ENCODE data around the gene FAM170B.

FAM170B gene

GRCh38 chr10:49173201-49173772 lies 39.5 kb upstream of the FAM170B start:
- H3K4me3 Mint-ChIP-seq = no peak overlapping the region
- peaks cover 1% of the 10 kb centered on the region for H3K36me3 Mint-ChIP-seq (ENCODE audit: low read depth)
- no peak overlapping the region for H3K27ac Mint-ChIP-seq
- H3K27me3 Mint-ChIP-seq (ENCODE audit: low read depth) = peaks cover 5% of the 10 kb centered on the region
- no peaks in the 10 kb centered on the region for H3K9me3 Mint-ChIP-seq
- peaks cover 15% of the 10 kb centered on the region for H3K4me1 Mint-ChIP-seq (ENCODE audit: low read depth)

GRCh38 chr10:49172777-49173132 lies 38.9 kb upstream of the FAM170B start:
- H3K9me3 Mint-ChIP-seq = no peaks in the 10 kb centered on the region
- H3K4me1 Mint-ChIP-seq (ENCODE audit: low read depth) = peaks cover 11% of the 10 kb centered on the region
- H3K27ac Mint-ChIP-seq = no peak overlapping the region
- no peak overlapping the region for H3K4me3 Mint-ChIP-seq
- H3K36me3 Mint-ChIP-seq (ENCODE audit: low read depth) = no peaks in the 10 kb centered on the region
- H3K27me3 Mint-ChIP-seq (ENCODE audit: low read depth) = peaks cover 7% of the 10 kb centered on the region

DNA sequence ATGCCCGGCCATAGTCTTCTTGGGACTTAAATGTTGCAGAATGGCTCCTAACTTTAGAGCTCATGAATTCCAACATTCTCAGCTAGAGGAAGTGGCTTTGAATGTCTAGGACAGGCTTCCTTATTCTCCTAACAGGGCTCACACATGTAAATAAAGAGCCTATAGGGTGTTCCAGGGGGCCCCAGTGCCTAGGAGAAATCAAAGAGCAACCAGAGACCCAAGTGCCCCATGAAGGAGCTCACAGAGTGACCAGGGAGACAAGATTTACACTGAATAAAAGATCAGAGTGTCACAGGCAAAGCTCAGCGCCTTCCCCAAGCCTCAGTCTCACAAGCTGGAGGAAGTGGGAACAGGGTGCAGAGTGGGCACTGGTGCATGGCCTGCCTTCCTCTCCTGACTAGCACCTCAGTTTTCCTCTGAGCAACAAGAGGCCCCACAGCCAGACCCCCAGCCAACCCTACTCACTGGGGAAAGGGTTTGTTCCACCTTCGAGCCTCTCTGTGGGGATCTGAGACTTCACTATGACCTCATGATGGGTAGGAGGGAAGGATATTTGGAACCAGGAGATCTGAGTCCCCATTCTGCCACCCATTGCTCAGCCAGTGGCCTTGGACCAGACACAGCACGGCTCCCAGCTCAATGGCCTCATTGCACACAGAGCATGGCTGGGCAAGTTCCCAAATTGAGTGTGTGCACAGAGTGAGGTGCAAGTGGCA lies 38.4 kb upstream of the FAM170B start:
- no peak overlapping the region for H3K27ac Mint-ChIP-seq
- no peak overlapping the region for H3K4me3 Mint-ChIP-seq
- peaks cover 7% of the 10 kb centered on the region for H3K27me3 Mint-ChIP-seq (ENCODE audit: low read depth)
- no peaks in the 10 kb centered on the region for H3K36me3 Mint-ChIP-seq (ENCODE audit: low read depth)
- H3K9me3 Mint-ChIP-seq = no peaks in the 10 kb centered on the region
- H3K4me1 Mint-ChIP-seq (ENCODE audit: low read depth) = peaks cover 7% of the 10 kb centered on the region

DNA sequence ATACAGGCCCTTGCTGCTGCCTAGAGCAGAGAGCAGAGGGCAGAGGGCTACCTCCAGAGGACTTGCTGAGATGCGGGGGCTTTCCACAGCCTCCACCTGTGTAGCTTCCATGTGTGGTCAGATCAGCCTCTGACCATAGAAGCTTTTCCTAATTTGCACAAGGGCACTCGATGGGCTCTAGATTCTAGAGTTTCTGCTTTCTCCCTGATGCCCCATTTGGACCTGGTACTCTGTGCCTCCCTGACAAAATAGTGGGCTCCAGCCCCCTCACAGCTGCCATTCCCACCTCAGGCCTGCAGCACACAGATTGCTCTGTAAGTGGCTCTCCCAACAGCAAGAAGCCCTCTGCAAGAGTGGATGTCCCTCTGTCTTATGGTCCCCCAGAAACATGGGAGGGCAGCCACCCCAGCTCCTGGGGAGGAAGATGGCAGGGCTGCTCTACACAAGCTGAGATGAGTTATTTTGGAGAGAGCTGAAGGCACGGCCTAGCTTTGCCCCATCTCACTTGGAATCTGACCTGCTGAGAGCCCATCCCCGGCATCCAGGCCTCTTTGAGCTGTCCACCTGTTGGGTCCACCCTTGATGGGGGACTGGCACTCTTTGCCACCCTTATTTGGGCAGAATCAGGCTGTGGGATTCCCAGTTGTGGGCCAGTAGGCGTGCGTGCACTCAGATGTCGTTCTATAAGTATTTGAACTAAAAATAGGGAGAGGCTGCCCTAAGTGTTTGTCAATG lies 37.7 kb upstream of the FAM170B start:
- Mint-ChIP-seq H3K27me3 (ENCODE audit: low read depth) (peaks cover 7% of the 10 kb centered on the region), H3K9me3 (no peaks in the 10 kb centered on the region), H3K4me1 (ENCODE audit: low read depth) (peaks cover 9% of the 10 kb centered on the region), H3K27ac (no peak overlapping the region), H3K36me3 (ENCODE audit: low read depth) (no peaks in the 10 kb centered on the region), H3K4me3 (no peak overlapping the region)

- Mint-ChIP-seq H3K9me3 (no peaks in the 10 kb centered on the region), H3K4me1 (ENCODE audit: low read depth) (peaks cover 9% of the 10 kb centered on the region), H3K27ac (no peak overlapping the region), H3K27me3 (ENCODE audit: low read depth) (peaks cover 7% of the 10 kb centered on the region), H3K4me3 (no peak overlapping the region), H3K36me3 (ENCODE audit: low read depth) (no peaks in the 10 kb centered on the region)
Observed at GRCh38 chr10:49170632-49171325, 37.0 kb upstream of the FAM170B start.

- H3K9me3 Mint-ChIP-seq = no peaks in the 10 kb centered on the region
- no peak overlapping the region for H3K4me3 Mint-ChIP-seq
- peaks cover 9% of the 10 kb centered on the region for H3K4me1 Mint-ChIP-seq (ENCODE audit: low read depth)
- no peak overlapping the region for H3K27ac Mint-ChIP-seq
- H3K27me3 Mint-ChIP-seq (ENCODE audit: low read depth) = peaks cover 7% of the 10 kb centered on the region
- no peaks in the 10 kb centered on the region for H3K36me3 Mint-ChIP-seq (ENCODE audit: low read depth)
Observed at GRCh38 chr10:49169776-49170175, 36.0 kb upstream of the FAM170B start.

DNA sequence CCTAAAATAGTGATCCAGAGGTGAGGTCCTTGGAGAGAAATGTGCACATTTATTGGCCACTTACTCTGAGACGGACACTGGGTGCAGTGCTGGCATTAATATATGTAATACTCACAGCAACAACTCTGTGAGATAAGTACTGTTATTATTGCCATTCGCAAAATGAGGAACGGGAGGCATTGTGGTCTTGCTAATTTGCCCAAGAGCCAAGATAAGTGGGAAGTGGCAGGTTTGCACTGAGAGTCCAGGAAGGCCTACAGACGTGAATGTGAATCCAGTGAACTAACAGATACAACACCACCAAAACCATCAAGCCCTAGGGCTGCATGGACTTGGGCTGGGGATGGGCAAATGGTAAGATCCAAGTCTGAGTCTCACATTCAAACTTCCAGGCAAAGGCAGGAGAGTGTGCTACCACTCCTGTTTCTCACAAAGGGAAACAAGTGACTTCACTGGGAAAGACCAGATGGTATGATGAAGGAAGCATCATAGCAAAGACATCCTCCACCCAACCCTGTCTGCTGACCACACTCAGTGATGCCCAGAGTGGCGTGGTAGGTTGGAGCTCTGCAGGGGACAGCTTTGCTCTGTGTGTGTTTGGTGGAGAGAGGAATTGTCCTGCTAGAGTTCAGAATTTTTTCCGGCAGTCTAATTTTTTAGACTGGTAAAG lies 35.1 kb upstream of the FAM170B start:
- H3K9me3 Mint-ChIP-seq = no peaks in the 10 kb centered on the region
- peaks cover 14% of the 10 kb centered on the region for H3K4me1 Mint-ChIP-seq (ENCODE audit: low read depth)
- peaks cover 7% of the 10 kb centered on the region for H3K27me3 Mint-ChIP-seq (ENCODE audit: low read depth)
- H3K4me3 Mint-ChIP-seq = no peak overlapping the region
- H3K36me3 Mint-ChIP-seq (ENCODE audit: low read depth) = no peaks in the 10 kb centered on the region
- H3K27ac Mint-ChIP-seq = no peak overlapping the region

- H3K27ac Mint-ChIP-seq = no peak overlapping the region
- H3K4me3 Mint-ChIP-seq = no peak overlapping the region
- H3K27me3 Mint-ChIP-seq (ENCODE audit: low read depth) = peaks cover 7% of the 10 kb centered on the region
- H3K9me3 Mint-ChIP-seq = no peaks in the 10 kb centered on the region
- H3K4me1 Mint-ChIP-seq (ENCODE audit: low read depth) = peaks cover 14% of the 10 kb centered on the region
- H3K36me3 Mint-ChIP-seq (ENCODE audit: low read depth) = no peaks in the 10 kb centered on the region
Observed at GRCh38 chr10:49168171-49168540, 34.3 kb upstream of the FAM170B start.

- H3K27ac Mint-ChIP-seq = no peak overlapping the region
- H3K4me3 Mint-ChIP-seq = no peak overlapping the region
- H3K36me3 Mint-ChIP-seq (ENCODE audit: low read depth) = no peaks in the 10 kb centered on the region
- H3K27me3 Mint-ChIP-seq (ENCODE audit: low read depth) = peaks cover 7% of the 10 kb centered on the region
- H3K9me3 Mint-ChIP-seq = no peaks in the 10 kb centered on the region
- peaks cover 14% of the 10 kb centered on the region for H3K4me1 Mint-ChIP-seq (ENCODE audit: low read depth)
Observed at GRCh38 chr10:49167425-49168170, 33.8 kb upstream of the FAM170B start.

DNA sequence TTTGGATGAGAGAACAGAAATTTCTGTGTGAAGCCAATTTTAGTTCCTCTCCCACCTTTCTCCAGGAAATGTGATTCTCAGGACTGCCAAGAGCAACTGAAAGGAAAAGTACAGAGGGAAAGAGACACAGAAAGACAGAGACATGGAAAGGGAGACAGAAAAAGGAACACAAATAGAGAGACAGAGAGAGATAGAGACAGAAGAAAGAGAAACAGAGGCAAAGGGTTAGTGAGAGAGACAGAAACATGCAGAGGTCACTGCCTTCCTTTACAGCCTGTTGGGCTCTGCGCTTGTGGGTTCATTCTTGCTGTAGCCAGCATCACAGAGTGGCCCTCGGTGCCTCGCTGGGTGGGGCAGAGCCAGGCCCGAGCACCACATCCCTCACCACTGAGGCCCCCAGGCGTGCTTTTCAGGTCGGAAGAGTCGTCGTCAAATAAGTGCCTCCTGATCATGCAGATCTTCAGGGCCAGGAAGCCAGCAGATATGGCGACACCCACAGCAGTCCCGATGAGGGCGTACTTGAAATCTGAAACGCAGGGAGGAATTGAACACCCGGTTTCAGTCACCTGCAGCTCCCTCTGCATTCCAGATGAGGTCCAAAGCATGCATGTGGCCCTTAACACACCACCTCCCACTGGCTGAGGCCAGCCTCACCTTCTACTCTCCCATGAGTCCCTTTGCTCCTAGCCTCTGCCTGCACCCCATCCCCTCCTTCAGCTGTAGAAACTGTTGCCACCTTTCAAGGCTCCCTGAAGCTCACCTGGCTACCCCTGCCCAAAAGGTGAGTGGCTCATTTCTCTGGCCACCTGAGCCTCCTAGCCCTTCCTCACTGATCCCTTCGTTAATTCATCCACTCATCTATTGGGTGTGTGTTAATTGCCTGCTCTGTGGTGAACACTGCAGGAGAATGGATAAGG lies 32.9 kb upstream of the FAM170B start:
- Mint-ChIP-seq H3K9me3 (no peaks in the 10 kb centered on the region), H3K27me3 (ENCODE audit: low read depth) (peaks cover 11% of the 10 kb centered on the region), H3K27ac (no peak overlapping the region), H3K4me3 (no peak overlapping the region), H3K4me1 (ENCODE audit: low read depth) (peaks cover 17% of the 10 kb centered on the region), H3K36me3 (ENCODE audit: low read depth) (no peaks in the 10 kb centered on the region)

- Mint-ChIP-seq H3K9me3 (no peaks in the 10 kb centered on the region), H3K27me3 (ENCODE audit: low read depth) (peaks cover 12% of the 10 kb centered on the region), H3K4me1 (ENCODE audit: low read depth) (peaks cover 18% of the 10 kb centered on the region), H3K27ac (no peak overlapping the region), H3K36me3 (ENCODE audit: low read depth) (no peaks in the 10 kb centered on the region), H3K4me3 (no peak overlapping the region)
Observed at GRCh38 chr10:49165821-49166483, 32.1 kb upstream of the FAM170B start.

DNA sequence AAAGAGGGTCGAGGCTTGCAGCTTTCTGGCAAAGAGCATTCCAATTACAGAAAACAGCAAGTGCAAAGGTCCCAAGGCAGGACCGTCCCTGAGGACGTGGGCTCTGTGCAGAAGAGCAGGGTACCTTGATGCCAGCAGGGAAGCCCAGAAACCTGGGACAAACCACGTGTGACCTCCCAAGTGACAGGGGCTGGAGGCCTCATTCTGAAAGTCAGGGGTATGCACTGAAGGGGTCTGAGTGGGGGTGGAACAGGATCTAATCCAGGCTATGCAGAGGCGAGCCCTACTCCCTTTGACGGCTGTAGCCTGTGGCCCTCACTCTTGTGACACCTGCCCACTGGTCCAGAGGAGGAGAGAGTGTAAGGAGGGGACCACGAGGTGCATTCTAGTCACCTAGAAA lies 31.4 kb upstream of the FAM170B start:
- no peak overlapping the region for H3K4me3 Mint-ChIP-seq
- no peaks in the 10 kb centered on the region for H3K36me3 Mint-ChIP-seq (ENCODE audit: low read depth)
- peaks cover 10% of the 10 kb centered on the region for H3K27me3 Mint-ChIP-seq (ENCODE audit: low read depth)
- H3K4me1 Mint-ChIP-seq (ENCODE audit: low read depth) = peaks cover 18% of the 10 kb centered on the region
- H3K27ac Mint-ChIP-seq = no peak overlapping the region
- H3K9me3 Mint-ChIP-seq = no peaks in the 10 kb centered on the region
